ENCODE measurements around the gene SIRT5. TPM values are rescaled to one million over a fixed set of nuclear protein-coding genes. Genes with fewer than 3 reads are reported as not detected.

The SIRT5 gene
- total and polyA plus RNA-seq, 2 donors from 2014 or later = 12.0 to 16.8 TPM

DNA sequence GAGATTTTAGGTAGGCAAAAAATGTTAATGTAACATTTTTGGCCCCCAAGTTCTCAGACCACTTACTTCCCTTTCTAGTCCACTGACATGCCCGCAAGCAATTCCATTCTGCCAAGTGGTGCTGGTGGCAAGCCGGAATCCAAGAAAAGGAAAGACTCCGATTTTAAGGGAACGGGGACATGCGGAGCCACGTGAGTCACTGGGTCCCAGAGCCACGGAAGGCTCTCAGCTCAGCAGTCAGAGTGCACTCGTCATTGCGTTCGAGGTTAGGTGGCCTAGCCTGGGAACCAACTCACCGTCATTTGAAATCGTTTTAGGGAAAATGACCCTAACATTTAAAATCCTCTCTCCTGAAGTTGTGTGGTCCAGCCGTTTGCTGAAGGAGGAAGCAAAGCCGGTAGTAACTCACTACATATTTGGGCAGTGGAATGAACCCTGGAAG is 711 bp upstream of the SIRT5 start:
- intact Hi-C loops (cut with DNase I) = no loop called here
- peak in 3 of 5 donors; percentile 53 to 67 (median 59) for DNase-seq
- peak overlapping the region; percentile 75 to 81 (median 76) for H3K4me3 ChIP-seq (ENCODE audit: low read length in 3 of 3)
- no peak for FAIRE-seq
- H3K9ac ChIP-seq (ENCODE audit: low read length in 3 of 3) = peak overlapping the region; percentile 32 to 83 (median 83)
- H3K9me3 ChIP-seq (ENCODE audit: control insufficient read depth in 2 of 3, insufficient read depth in 1 of 3, low read length in 3 of 3) = peaks cover 0 to 4% (median 0%) of the 10 kb centered on the region in 3 donors
- H3K4me1 ChIP-seq (ENCODE audit: control insufficient read depth in 2 of 3, insufficient read depth in 2 of 3, low read depth in 1 of 3, low read length in 3 of 3) = peaks cover 0 to 6% (median 5%) of the 10 kb centered on the region in 3 donors
- H3K27ac ChIP-seq (ENCODE audit: low read depth in 2 of 2, low read length in 2 of 2) = peak overlapping the region in 1 of 2 donors; percentile 54
- H3K36me3 ChIP-seq (ENCODE audit: control insufficient read depth in 2 of 3, insufficient read depth in 3 of 3, low read length in 3 of 3) = no peaks in the 10 kb centered on the region
- TF ChIP-seq, protein P1, sequence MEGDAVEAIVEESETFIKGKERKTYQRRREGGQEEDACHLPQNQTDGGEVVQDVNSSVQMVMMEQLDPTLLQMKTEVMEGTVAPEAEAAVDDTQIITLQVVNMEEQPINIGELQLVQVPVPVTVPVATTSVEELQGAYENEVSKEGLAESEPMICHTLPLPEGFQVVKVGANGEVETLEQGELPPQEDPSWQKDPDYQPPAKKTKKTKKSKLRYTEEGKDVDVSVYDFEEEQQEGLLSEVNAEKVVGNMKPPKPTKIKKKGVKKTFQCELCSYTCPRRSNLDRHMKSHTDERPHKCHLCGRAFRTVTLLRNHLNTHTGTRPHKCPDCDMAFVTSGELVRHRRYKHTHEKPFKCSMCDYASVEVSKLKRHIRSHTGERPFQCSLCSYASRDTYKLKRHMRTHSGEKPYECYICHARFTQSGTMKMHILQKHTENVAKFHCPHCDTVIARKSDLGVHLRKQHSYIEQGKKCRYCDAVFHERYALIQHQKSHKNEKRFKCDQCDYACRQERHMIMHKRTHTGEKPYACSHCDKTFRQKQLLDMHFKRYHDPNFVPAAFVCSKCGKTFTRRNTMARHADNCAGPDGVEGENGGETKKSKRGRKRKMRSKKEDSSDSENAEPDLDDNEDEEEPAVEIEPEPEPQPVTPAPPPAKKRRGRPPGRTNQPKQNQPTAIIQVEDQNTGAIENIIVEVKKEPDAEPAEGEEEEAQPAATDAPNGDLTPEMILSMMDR (IDR thresholded peaks at IDR 0.05; ENCODE audit: borderline replicate concordance, extremely low read depth, insufficient read depth) = no peak
- H3K27me3 ChIP-seq (ENCODE audit: control insufficient read depth, insufficient read depth, low read length) = no peaks in the 10 kb centered on the region

GRCh38 chr6:13574149-13574570 is 241 bp upstream of the SIRT5 start:
- TF ChIP-seq, protein P1 (IDR thresholded peaks at IDR 0.05; ENCODE audit: borderline replicate concordance, extremely low read depth, insufficient read depth) = peak; percentile 54
- peak overlapping the region in 2 of 3 donors; percentile 32 to 52 for H3K9ac ChIP-seq (ENCODE audit: low read length in 3 of 3)
- H3K36me3 ChIP-seq (ENCODE audit: control insufficient read depth in 2 of 3, insufficient read depth in 3 of 3, low read length in 3 of 3) = no peaks in the 10 kb centered on the region
- FAIRE-seq (no peak), DNase-seq (peak; percentile 96 to 98 (median 98))
- intact Hi-C loops (cut with DNase I) = no loop called here
- H3K9me3 ChIP-seq (ENCODE audit: control insufficient read depth in 2 of 3, insufficient read depth in 1 of 3, low read length in 3 of 3) = peaks cover 0 to 4% (median 0%) of the 10 kb centered on the region in 3 donors
- H3K4me3 ChIP-seq (ENCODE audit: low read length in 3 of 3) = peak overlapping the region; percentile 75 to 81 (median 76)
- peak overlapping the region; percentile 98 for H3K27ac ChIP-seq (ENCODE audit: low read depth in 2 of 2, low read length in 2 of 2)
- H3K27me3 ChIP-seq (ENCODE audit: control insufficient read depth, insufficient read depth, low read length) = no peaks in the 10 kb centered on the region
- H3K4me1 ChIP-seq (ENCODE audit: control insufficient read depth in 2 of 3, insufficient read depth in 2 of 3, low read depth in 1 of 3, low read length in 3 of 3) = peaks cover 0 to 6% (median 5%) of the 10 kb centered on the region in 3 donors

GRCh38 chr6:13575377-13575775 is 975 bp downstream of the SIRT5 start:
- H3K9me3 ChIP-seq (ENCODE audit: control insufficient read depth in 2 of 3, insufficient read depth in 1 of 3, low read length in 3 of 3) = peaks cover 0 to 4% (median 0%) of the 10 kb centered on the region in 3 donors
- FAIRE-seq (no peak), DNase-seq (no peak)
- peak overlapping the region; percentile 63 to 75 (median 75) for H3K4me3 ChIP-seq (ENCODE audit: low read length in 3 of 3)
- H3K27ac ChIP-seq (ENCODE audit: low read depth in 2 of 2, low read length in 2 of 2) = peak overlapping the region in 1 of 2 donors; percentile 98
- peaks cover 0 to 3% (median 0%) of the 10 kb centered on the region in 3 donors for H3K36me3 ChIP-seq (ENCODE audit: control insufficient read depth in 2 of 3, insufficient read depth in 3 of 3, low read length in 3 of 3)
- peaks cover 0 to 6% (median 5%) of the 10 kb centered on the region in 3 donors for H3K4me1 ChIP-seq (ENCODE audit: control insufficient read depth in 2 of 3, insufficient read depth in 2 of 3, low read depth in 1 of 3, low read length in 3 of 3)
- TF ChIP-seq, protein P1 (IDR thresholded peaks at IDR 0.05; ENCODE audit: borderline replicate concordance, extremely low read depth, insufficient read depth) = peak; percentile 56
- no peak overlapping the region for H3K9ac ChIP-seq (ENCODE audit: low read length in 3 of 3)
- intact Hi-C loops (cut with DNase I) = no loop called here
- H3K27me3 ChIP-seq (ENCODE audit: control insufficient read depth, insufficient read depth, low read length) = no peaks in the 10 kb centered on the region
